HG02588 (cell line): ENCODE measurements around the gene GPR4.
A peak's percentile ranks its signal among the peaks of the same experiment; 100 is the strongest.
"Not testable (repeated sequence)": the region's sequence is repeated elsewhere in the genome, so short reads cannot be mapped to it uniquely, and the experiment has no call there.

Experiments used
- ATAC-seq: cut with Tn5 transposase; IDR thresholded peaks from one replicate; pipeline ENCODE4 v1.9.1; 2021; ENCODE audit warnings: mild to moderate bottlenecking, moderate library complexity; ENCODE audit not compliant: unreplicated experiment

Gene GPR4

GRCh38 chr19:45601524-45602374 is at the start of gene GPR4:
TSS of gene GPR4 (minus strand) at chr19:45602212. CDS start at chr19:45591866, 10,346 bp downstream.
- ATAC-seq: no peak

GRCh38 chr19:45650722-45651121 is 48.7 kb upstream of the GPR4 start:
- no peak for ATAC-seq

- no peak for ATAC-seq
Observed at GRCh38 chr19:45646345-45646698, 44.3 kb upstream of the GPR4 start.

GRCh38 chr19:45645631-45646344 is 43.8 kb upstream of the GPR4 start:
- ATAC-seq: no peak

GRCh38 chr19:45645068-45645630 is 43.1 kb upstream of the GPR4 start:
- no peak for ATAC-seq

- no peak for ATAC-seq
Observed at GRCh38 chr19:45643927-45644771, 42.1 kb upstream of the GPR4 start.

GRCh38 chr19:45643024-45643926 is 41.3 kb upstream of the GPR4 start:
- no peak for ATAC-seq

GRCh38 chr19:45641274-45642105 is 39.5 kb upstream of the GPR4 start:
- peak; percentile 34 for ATAC-seq

GRCh38 chr19:45640849-45641273 is 38.8 kb upstream of the GPR4 start:
- ATAC-seq: no peak

GRCh38 chr19:45638930-45639729 is 37.1 kb upstream of the GPR4 start, which contains the start of gene EML2:
TSS of gene EML2 (minus strand) at chr19:45639397. CDS start at chr19:45639376, 21 bp downstream.
- ATAC-seq: no peak

GRCh38 chr19:45637890-45638667 is 36.1 kb upstream of the GPR4 start:
- no peak for ATAC-seq

- no peak for ATAC-seq
Observed at GRCh38 chr19:45636902-45637301, 34.9 kb upstream of the GPR4 start.

GRCh38 chr19:45636275-45636674 is 34.3 kb upstream of the GPR4 start:
- ATAC-seq: no peak

GRCh38 chr19:45632468-45633196 is 30.6 kb upstream of the GPR4 start:
- ATAC-seq: no peak

- ATAC-seq: no peak
Observed at GRCh38 chr19:45630463-45630862, 28.5 kb upstream of the GPR4 start.

GRCh38 chr19:45629704-45630103 is 27.7 kb upstream of the GPR4 start:
- ATAC-seq: no peak

GRCh38 chr19:45628219-45628618 is 26.2 kb upstream of the GPR4 start:
- ATAC-seq: not testable (repeated sequence)
